Measurements from ENCODE around the gene CP.

Gene CP

DNA sequence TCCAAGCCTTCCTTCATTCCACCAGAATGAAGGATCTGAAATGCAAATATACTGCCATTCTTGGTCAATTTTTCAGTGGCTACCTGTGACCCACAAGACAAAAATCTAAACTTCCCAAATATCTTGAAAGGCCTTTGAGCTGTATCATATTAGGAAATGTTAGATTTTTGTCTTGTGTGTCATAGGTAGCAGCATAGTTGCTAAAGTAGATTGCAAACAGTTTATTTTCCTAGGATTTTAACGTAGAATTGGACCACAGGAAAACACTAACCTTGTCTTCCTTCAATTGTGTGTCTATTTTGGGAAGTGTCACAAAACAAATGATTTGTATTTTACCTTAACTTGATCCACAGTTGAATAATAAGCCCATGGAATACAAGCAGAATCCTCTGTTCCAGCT is 42.4 kb downstream of the CP start:
- DNase-seq, result no peak

DNA sequence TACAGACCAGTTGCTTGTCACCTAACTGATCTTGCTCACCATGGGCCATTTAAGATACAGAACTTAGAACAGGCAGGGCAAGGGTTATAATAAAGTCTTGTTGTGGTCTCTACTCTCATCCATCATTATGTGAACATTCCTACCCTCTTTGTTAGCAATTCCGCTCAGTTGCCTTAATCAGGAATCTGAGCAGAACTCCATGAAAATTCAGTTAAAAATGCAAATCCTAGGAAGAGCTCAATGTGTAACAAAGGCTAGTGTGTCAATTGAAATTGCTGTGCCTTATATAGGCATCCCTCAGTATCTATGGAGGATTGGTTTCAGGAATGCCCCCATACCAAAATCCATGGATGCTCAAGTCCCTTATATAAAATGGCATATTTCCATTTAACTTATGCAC is 44.5 kb downstream of the CP start:
- no peak for DNase-seq

DNA sequence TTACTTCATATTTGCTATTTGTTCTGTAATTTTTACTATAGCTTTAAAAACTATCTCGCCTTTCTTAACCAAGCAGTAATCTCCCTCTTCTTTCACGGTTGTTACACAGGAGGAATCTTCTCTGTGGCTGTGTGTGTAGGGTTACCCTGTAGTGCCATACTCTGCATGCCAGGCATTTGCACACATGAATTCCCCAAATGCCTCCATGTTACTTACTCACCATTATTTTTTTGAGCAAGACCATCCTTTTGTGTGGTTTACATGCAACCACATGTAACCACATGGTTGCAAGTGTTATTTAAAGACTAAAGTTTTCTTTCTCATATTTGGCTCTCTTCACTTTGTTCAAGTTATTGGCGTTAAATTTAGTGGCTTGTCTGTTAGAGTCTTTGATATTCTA is 46.7 kb downstream of the CP start:
- DNase-seq, result peak; percentile 58

DNA sequence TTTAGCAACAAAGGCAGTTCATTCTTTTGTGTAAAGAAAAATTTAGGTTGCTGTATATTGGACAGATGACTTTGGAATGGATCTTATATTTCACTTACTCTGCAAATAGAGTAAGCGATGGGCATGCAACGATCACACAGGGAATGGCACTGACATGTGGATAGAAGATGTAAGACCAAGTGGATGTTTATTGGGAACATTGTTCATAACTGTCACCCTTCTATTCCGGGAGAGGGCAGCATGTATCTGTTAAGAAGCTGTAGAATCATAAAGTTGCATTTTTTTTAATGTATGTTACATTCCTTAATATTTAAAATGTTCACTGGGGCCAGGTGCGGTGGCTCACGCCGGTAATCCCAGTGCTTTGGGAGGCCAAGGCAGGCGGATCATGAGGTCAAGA is 51.0 kb downstream of the CP start:
- no peak for DNase-seq

DNA sequence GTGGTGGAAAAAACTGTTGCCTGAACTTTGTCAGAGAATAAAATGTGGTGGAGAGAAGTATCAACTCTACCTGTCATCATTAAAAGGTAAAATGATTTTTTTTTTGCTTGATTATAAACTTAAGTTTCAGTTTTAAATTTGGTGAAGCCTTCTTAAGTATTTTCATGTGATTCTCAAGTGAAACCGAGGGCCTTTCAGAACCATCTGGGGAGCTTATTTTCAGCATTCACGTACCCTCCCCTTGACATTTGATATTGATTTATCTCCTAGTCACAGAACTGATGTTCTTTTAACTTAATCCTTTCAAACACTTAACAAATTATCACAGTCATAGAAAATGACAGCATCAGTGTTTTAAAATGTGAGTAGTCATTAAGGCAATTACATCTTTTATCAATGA is 53.7 kb downstream of the CP start:
- no peak for DNase-seq

DNA sequence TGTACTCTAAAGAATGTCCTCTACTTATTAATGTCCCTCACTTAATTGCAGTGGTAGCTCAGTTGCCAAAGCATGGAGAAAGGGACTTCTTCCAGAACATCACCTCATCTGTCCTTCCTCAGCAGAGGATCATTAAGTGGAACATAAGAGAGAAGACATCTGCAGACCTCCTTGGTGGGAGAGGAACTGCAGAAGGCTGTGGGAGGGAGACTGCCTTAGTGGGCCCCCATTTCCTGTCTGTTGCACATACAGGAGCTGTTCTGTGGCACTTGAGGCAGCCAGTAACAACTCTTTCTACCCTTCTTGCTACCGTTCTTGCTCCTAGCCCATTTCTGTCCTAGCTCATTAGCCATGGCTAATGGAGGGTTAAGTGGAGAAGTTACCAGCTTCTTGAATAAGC is 58.6 kb downstream of the CP start:
- DNase-seq, result no peak

DNA sequence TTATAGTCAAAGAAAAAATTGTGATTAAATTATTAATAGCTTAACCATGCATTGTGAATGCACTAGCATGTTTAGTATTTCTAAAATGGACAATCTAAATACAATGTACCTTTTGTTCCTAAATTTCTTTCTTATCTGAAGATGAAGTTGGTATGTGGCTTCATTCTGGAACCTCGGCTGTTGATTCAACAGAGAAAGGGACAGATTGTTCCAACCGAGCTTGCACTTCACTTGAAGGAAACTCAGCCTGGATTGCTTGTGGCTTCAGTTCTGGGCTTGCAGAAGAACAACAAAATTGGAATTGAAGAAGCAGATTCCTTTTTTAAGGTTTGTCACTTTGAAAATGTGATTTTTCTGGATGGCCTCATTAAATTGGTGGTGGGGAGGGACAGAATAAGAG is 59.6 kb downstream of the CP start:
- no peak for DNase-seq

DNA sequence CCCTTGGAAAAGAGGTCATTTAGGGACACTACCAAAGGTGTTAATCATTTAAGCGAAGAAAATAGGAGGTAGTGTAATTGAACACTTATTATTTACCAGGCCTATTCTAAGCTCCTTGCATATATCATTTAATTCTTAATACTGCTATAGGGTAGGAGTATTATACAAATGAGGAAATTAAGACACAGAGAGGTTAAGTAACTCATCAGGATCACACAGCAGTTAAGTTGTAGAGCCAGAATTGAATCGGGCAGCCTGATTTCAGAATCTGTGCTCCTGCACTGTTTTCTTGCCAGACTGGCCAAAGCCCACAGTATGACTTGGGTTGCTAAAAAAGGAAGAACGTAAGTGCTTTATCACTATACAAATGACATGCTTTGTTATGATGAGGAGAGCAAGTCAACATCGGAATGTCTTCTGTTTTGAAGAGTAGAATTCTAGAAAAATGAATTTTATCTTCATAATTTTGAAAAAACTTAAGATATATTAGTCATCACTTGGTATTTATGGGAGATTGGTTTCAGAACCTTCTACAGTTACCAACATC is 60.8 kb downstream of the CP start:
- no peak for DNase-seq

DNA sequence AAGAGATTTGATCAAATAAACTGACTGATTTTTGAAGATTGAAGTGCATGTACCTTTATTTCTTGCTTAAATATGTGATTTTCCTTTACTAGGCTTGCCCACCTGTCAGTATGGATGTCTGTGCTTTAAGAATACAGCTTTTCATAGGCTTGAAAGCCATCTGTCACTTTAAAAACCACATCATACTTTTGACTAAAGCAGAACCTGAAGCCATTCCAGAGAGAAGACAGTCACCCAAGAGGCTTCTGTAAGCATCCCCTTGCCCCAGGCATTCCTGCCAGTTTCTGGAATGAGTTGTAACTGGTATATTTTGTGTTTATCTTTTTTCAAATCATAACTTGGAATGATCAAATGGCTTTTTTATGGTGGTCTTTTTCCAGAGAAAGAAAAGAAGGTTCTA is 68.2 kb downstream of the CP start:
- no peak for DNase-seq

DNA sequence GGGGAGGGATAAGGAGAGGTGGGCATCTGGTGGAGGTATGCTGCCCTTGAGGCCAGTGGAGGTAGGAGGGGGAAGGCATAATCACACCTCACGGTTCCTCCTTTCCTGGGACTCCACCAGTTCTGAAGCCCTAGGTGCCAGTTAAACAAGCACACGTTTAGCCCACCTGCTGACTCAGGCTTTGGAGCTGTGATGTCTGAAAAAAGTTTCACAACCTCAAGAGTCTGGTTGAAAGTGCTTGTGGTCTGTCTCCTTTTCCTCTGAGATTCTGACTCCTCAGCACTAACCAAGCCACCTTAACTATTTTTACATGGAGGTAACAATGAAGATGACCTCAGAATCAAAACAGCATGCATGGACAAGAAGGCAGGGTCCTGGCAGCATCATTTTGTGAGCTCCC is 69.2 kb downstream of the CP start:
- peak; percentile 64 for DNase-seq

DNA sequence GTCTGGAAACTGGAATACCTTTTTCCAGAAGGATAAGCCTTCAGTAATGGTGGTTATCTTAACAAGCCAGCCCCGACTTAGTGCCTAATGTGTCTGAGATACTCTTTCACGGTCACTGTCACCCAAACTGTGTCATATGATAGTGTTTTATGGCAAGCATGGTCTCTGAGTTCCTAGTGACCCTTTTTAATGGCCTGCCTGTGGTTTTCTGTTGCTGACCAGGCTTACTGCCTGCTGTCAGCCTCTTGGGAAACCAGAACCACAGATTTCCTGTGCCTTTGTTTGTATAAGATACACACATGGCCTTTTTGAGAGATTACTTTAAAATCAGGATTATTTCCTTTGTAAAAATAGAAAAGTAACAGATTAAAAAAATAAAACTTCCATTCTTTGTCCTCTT is 69.8 kb downstream of the CP start:
- no peak for DNase-seq

DNA sequence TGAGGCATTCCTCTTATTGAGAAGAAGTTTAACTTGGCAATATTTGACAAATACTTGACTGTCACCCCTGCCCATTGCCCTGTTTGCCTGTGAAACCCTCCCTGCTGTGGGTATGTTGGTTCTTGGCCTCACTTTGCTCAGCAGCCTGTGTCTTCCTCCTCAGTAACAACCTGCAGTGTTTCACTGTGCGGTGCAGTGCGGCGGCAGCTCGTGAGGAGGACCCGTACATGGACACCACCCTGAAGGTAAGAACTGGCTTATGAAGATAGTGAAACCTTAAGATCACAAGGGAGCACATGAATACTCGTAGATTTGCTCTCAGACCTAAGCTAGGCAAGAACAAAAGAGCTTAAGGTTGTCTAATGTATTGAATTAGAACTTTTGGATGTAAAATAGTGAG is 71.2 kb downstream of the CP start:
- no peak for DNase-seq

DNA sequence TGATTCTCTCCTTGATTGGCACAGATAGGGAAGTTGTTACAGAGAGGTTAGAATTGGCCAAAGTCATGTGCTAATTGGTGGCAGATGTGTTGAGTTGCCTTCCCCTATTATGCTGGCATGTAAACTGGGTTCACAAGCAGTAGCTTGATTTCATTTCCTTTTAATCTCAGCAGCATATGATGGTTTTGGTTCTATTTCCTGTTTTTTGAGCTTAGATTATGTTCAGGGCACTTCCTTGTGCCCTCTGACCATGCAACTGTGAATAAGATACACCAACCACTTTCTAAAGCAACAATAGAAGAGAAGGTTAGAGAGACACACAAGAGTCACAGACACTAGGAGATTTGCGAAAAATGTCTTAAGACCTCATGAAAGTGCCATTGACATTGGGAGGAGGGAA is 75.7 kb downstream of the CP start:
- no peak for DNase-seq

DNA sequence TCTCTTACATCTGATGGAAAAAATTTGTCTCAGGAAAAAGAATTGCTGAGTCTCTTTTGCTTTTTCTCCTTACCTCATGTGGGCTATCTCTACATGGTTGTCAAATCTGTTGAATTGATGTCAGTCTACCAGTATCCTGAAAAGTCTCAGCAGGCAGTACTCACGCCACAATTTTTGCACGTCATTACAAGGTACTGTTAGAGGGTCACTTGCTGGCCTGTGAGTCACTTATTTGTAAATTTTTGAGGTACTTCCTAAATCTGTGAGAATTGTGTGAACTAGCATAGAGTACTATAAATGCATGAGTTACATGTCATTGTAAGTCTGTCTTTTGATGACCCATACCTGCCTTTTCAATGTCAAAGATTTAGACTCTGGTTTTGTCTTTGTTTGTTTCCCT is 76.3 kb downstream of the CP start:
- DNase-seq, result no peak

DNA sequence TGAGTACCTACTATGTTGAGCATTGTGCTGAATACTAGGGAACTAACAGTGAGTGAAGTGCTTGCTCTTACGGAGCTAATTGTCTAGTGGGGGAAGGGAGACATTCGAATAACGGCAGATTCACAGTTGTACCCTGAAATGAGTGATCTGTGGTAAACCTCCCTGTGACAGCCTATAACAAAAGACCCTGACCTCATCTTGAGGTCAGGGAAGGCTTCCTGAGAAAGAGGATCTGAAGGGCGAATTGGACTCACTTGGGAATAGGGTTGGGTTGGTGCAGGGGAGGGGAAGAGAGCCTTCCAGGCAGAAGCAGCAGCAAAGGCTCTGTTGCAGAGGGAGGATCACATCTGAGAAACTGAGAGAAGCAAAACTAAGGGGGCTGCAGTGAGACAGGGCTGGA is 78.9 kb downstream of the CP start:
- no peak for DNase-seq

DNA sequence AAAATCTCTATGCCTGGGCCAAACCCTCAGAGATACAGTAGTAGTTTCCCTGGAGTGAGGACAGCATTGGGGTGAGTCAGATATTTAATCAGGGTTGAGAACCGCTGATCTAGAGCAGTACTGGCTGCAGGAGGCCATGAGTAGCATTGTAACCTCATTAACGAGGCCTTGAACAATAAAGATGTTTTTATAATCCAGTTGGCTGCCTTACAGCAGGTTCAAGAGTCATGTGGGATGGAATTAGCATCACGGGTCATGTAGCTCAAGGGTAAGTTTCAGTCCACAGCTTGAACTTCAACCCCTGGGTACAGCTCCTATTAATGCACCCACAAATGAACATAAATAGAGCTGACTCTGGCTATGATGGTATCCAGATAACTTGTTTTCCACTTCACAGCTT is 87.1 kb downstream of the CP start:
- DNase-seq, result no peak

DNA sequence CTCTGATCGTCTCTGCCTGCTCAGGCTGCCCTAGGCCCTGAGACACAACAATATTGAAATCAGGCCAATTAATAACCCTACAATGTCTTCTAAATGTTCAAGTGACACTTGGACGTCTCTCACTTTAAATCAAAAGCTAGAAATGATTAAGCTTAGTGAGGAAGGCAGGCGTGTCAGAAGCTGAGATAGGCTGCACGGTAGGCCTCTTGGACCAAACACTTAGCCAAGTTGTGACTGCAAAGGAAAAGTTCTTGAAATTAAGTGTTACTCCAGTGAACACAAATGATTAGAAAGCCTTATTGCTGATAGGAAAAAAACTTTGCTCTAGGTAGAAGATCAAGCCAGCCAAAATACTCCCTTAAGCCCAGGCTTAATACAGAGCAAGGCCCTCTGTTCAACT is 90.0 kb downstream of the CP start:
- DNase-seq, result peak; percentile 29

DNA sequence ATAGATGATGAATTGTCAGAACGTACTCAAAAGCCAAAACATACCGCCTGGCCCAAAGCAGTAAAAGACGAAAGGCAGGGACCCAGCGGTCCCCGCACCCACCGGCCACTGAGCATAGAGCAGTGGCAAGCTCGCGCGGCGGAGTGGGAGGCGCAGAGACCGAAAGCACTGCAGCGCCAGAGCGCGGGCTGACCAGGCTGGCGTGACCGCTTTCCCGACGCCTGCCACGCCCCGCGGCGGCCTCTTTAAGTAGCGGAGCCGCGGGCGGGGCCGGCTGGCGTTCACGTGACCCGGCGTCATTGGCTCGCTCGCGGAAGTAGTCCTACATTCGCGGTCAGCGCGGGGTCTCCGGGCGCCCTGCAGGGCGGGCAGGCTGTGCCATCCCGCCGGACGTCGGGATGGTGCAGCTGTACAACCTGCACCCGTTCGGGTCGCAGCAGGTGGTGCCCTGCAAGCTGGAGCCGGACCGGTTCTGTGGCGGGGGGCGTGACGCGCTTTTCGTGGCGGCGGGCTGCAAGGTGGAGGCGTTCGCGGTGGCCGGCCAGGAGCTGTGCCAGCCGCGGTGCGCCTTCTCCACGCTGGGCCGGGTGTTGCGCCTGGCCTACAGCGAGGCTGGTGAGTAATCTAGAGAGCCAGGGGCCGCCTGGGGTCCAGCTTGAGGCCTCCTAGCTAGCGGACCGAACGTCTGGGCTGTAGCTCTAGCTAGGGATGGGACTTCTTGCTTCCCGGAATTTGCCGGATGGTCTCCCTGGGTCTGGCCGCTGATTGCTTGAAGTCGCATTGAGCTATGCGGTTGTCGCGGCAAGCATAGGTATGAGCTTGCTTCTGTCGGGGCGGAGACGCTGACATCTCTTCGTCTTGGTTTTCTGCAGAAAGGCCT is 92.1 kb downstream of the CP start, which contains the start of gene HPS3:
HPS3 (plus strand) TSS at position 313 of the 880 bp plus-strand sequence; CDS start at position 399, 86 bp downstream.
- peak; percentile 82 for DNase-seq

DNA sequence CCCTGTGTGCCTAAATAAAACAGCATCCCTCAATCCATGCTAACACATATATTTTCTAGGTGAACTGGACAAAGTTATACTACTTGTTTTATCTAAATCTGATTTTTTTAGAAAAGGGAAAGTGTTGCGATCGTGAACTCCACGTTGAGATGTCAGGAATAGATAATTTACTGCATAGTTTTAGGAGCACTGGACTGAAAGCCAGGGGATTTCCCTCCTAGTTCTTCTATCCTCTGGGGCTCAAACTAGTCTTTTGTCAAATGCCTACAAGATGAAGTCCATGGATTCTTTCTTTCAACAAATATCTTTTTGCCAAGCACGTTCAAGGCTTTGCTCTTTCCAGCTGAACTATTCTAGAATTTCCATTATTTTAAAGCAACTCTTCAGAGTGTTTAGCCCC is 92.8 kb downstream of the CP start:
- DNase-seq, result no peak

DNA sequence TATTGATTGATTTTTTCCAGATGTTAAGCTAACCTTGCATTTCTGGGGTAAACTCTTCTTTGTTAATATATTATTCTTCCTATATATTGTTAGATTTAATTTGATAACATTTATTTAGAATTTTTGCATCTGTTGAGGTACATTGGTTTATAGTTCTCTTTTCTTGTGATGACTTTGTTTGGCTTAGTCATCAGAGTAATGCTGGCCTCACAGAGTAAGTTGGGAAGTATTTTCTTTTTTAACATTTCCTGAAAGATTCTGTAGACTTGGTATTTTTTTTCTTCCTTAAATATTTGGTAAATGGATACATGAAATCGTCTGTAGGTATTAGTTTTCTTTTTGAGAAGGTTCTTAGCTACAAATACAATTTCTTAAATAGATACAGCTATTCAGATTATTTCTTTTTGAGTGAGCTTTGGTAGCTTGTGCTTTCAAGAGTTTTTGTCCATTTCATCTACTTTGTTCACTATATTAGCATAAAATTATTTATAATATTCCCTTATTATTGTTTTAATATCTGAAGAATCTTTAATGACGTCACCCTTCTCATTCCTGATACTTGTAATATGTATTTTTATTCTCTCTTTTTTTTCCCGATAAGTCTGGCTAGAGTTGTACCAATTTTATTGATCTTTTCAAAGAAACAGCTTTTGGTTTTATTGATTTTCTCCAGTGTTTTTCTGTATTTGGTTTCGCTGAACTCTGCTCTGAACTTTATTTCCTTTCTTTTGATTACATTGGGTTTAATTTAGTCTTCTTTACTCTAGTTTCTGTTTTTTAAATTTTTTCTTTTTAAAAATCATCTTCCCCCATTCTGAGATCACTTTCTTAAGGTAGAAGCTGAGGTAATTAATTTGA is 98.7 kb downstream of the CP start:
- DNase-seq, result no peak

Measured in activated CD4-positive, alpha-beta T cell treated with anti-CD3 and anti-CD28 coated beads, Interleukin-2, amount 50 U/mL, for 16 hours (primary cell).